ENCODE measurements around the gene TMEM123. TPM values are rescaled to one million over a fixed set of nuclear protein-coding genes. Genes with fewer than 3 reads are reported as not detected.
"Not testable (repeated sequence)": the region's sequence is repeated elsewhere in the genome, so short reads cannot be mapped to it uniquely, and the experiment has no call there.

Gene TMEM123
- total and polyA plus RNA-seq, 2 donors: 98.0 to 188 TPM

GRCh38 chr11:102384419-102385079 is 68.0 kb downstream of the TMEM123 start:
- Histone ChIP-seq H3K36me3 (ENCODE audit: insufficient read depth) (peaks cover 4% of the 10 kb centered on the region), H3K27ac (ENCODE audit: low read depth) (no peak overlapping the region), H3K4me3 (ENCODE audit: low read depth, low read length) (no peak overlapping the region), H3K4me1 (ENCODE audit: insufficient read depth) (no peaks in the 10 kb centered on the region)
- no peak for DNase-seq (ENCODE audit: extremely low spot score)
- 61% methylated on average over 15 of the region's 15 CpGs for WGBS

GRCh38 chr11:102383839-102384238 is 68.7 kb downstream of the TMEM123 start:
- 91% methylated on average over 3 of the region's 3 CpGs for WGBS
- no peak overlapping the region for H3K27ac ChIP-seq (ENCODE audit: low read depth)
- no peaks in the 10 kb centered on the region for H3K4me1 ChIP-seq (ENCODE audit: insufficient read depth)
- no peak for DNase-seq (ENCODE audit: extremely low spot score)
- H3K4me3 ChIP-seq (ENCODE audit: low read depth, low read length): no peak overlapping the region
- peaks cover 5% of the 10 kb centered on the region for H3K36me3 ChIP-seq (ENCODE audit: insufficient read depth)

GRCh38 chr11:102382384-102382783 is 70.2 kb downstream of the TMEM123 start:
- WGBS: 89% methylated on average over 3 of the region's 3 CpGs
- H3K4me1 ChIP-seq (ENCODE audit: insufficient read depth): no peaks in the 10 kb centered on the region
- no peak overlapping the region for H3K27ac ChIP-seq (ENCODE audit: low read depth)
- peaks cover 4% of the 10 kb centered on the region for H3K36me3 ChIP-seq (ENCODE audit: insufficient read depth)
- no peak for DNase-seq (ENCODE audit: extremely low spot score)
- no peak overlapping the region for H3K4me3 ChIP-seq (ENCODE audit: low read depth, low read length)

GRCh38 chr11:102378818-102379217 is 73.7 kb downstream of the TMEM123 start:
- Histone ChIP-seq H3K27ac (ENCODE audit: low read depth) (no peak overlapping the region), H3K4me3 (ENCODE audit: low read depth, low read length) (no peak overlapping the region), H3K36me3 (ENCODE audit: insufficient read depth) (peaks cover 4% of the 10 kb centered on the region), H3K4me1 (ENCODE audit: insufficient read depth) (no peaks in the 10 kb centered on the region)
- no peak for DNase-seq (ENCODE audit: extremely low spot score)

GRCh38 chr11:102377891-102378290 is 74.7 kb downstream of the TMEM123 start:
- H3K27ac ChIP-seq (ENCODE audit: low read depth): no peak overlapping the region

GRCh38 chr11:102375720-102376399 is 76.7 kb downstream of the TMEM123 start:
- H3K4me3 ChIP-seq (ENCODE audit: low read depth, low read length): no peak overlapping the region

More at GRCh38 chr11:102377891-102378290, 74.7 kb downstream of the TMEM123 start:
- H3K4me3 ChIP-seq (ENCODE audit: low read depth, low read length): no peak overlapping the region
- DNase-seq (ENCODE audit: extremely low spot score): no peak
- 77% methylated on average over 2 of the region's 2 CpGs for WGBS
- peaks cover 4% of the 10 kb centered on the region for H3K36me3 ChIP-seq (ENCODE audit: insufficient read depth)
- no peaks in the 10 kb centered on the region for H3K4me1 ChIP-seq (ENCODE audit: insufficient read depth)

GRCh38 chr11:102374633-102375424 is 77.7 kb downstream of the TMEM123 start:
- not testable (repeated sequence) for H3K4me3 ChIP-seq (ENCODE audit: low read depth, low read length); H3K36me3 ChIP-seq (ENCODE audit: insufficient read depth); DNase-seq (ENCODE audit: extremely low spot score); H3K4me1 ChIP-seq (ENCODE audit: insufficient read depth); H3K27ac ChIP-seq (ENCODE audit: low read depth)
- 85% methylated on average over 31 of the region's 31 CpGs for WGBS

More at GRCh38 chr11:102375720-102376399, 76.7 kb downstream of the TMEM123 start:
- no peak for DNase-seq (ENCODE audit: extremely low spot score)
- Histone ChIP-seq H3K36me3 (ENCODE audit: insufficient read depth) (peaks cover 4% of the 10 kb centered on the region), H3K4me1 (ENCODE audit: insufficient read depth) (no peaks in the 10 kb centered on the region), H3K27ac (ENCODE audit: low read depth) (no peak overlapping the region)
- 92% methylated on average over 5 of the region's 5 CpGs for WGBS

DNA sequence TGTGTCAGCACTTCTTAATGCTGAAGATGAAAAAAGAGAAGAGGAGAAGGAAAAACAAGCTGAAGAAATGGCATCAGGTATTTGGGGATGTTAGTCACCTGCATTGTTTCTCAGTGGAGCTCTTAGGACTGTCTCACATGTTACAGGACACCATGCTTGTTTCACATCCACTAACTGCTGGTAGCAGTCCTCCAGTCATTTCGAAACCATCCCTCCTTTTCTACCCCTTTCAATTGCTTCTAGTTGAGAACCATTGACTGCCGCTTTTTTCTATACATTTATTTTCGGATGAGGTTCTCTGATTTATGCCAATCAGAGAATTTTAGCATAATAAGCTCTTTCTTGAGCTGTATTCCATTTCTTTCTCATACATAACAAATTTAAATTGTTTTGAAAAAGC is 84.1 kb downstream of the TMEM123 start:
- WGBS: 91% methylated on average over 3 of the region's 3 CpGs
- no peaks in the 10 kb centered on the region for H3K4me1 ChIP-seq (ENCODE audit: insufficient read depth)
- DNase-seq (ENCODE audit: extremely low spot score): no peak
- peaks cover 3% of the 10 kb centered on the region for H3K36me3 ChIP-seq (ENCODE audit: insufficient read depth)
- H3K27ac ChIP-seq (ENCODE audit: low read depth): no peak overlapping the region
- H3K4me3 ChIP-seq (ENCODE audit: low read depth, low read length): no peak overlapping the region

- Histone ChIP-seq H3K4me1 (ENCODE audit: insufficient read depth) (no peaks in the 10 kb centered on the region), H3K36me3 (ENCODE audit: insufficient read depth) (peaks cover 3% of the 10 kb centered on the region), H3K4me3 (ENCODE audit: low read depth, low read length) (no peak overlapping the region), H3K27ac (ENCODE audit: low read depth) (no peak overlapping the region)
- 36% methylated on average over 6 of the region's 6 CpGs for WGBS
- no peak for DNase-seq (ENCODE audit: extremely low spot score)
Observed at GRCh38 chr11:102367364-102367763, 85.2 kb downstream of the TMEM123 start.

- no peak overlapping the region for H3K27ac ChIP-seq (ENCODE audit: low read depth)
- H3K4me3 ChIP-seq (ENCODE audit: low read depth, low read length): no peak overlapping the region
- H3K36me3 ChIP-seq (ENCODE audit: insufficient read depth): peaks cover 6% of the 10 kb centered on the region
- WGBS: 75% methylated on average over 1 of the region's 1 CpG
- no peaks in the 10 kb centered on the region for H3K4me1 ChIP-seq (ENCODE audit: insufficient read depth)
- no peak for DNase-seq (ENCODE audit: extremely low spot score)
Observed at GRCh38 chr11:102364991-102365390, 87.6 kb downstream of the TMEM123 start.

DNA sequence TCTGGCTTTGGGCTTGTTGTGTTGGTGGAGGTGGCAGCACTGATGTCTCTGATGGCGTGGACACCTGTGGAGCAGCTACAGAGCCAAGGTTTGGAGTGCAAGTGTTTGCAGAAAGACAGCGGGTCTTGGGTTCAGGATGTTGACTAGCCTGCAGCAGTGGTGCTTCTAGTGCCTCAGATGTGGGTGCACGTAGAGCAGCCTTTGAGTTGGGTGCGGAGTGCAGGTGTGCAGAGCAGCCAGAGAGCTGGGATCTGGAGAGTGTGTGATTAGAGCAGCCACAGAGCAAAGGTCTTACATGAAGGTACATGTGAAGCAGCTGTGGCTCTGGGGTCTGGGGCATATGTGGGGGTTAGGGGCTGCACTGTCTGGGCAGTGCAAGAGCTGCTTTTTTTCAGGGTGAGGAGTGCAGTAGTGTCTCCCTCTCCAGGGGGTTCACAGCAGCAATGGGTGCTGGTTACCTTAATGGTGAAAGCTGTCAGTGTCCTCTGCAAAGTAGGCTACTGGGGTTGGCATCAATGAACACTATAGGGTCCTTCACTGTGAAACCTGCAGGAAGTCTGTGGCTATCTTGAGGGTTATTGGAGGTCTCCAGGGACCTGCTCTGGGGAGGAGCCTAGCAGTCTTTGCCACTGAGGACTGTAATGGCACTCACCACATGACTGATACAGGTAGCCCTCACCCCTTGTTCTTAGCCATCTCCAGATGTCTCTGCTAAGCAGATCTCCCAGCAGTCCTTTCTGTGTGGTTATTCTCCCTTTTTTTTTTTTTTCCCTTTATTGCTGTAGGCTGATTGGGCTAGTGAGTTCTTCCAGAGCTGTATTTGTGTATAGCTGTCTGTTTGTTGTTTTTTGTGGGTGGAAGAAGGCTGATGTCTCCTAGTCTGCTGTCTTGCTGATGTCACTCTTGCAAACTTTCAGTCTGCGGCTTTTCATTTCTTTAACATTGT is 91.2 kb downstream of the TMEM123 start:
- H3K4me1 ChIP-seq (ENCODE audit: insufficient read depth): no peaks in the 10 kb centered on the region
- peaks cover 2% of the 10 kb centered on the region for H3K36me3 ChIP-seq (ENCODE audit: insufficient read depth)
- WGBS: 96% methylated on average over 5 of the region's 5 CpGs
- H3K4me3 ChIP-seq (ENCODE audit: low read depth, low read length): no peak overlapping the region
- no peak for DNase-seq (ENCODE audit: extremely low spot score)
- no peak overlapping the region for H3K27ac ChIP-seq (ENCODE audit: low read depth)

GRCh38 chr11:102360681-102361080 is 91.9 kb downstream of the TMEM123 start:
- Histone ChIP-seq H3K4me3 (ENCODE audit: low read depth, low read length) (no peak overlapping the region), H3K27ac (ENCODE audit: low read depth) (no peak overlapping the region), H3K36me3 (ENCODE audit: insufficient read depth) (peaks cover 2% of the 10 kb centered on the region), H3K4me1 (ENCODE audit: insufficient read depth) (no peaks in the 10 kb centered on the region)
- 94% methylated on average over 3 of the region's 3 CpGs for WGBS
- no peak for DNase-seq (ENCODE audit: extremely low spot score)

- DNase-seq (ENCODE audit: extremely low spot score): no peak
- no peaks in the 10 kb centered on the region for H3K4me1 ChIP-seq (ENCODE audit: insufficient read depth)
- WGBS: 86% methylated on average over 3 of the region's 3 CpGs
- no peak overlapping the region for H3K4me3 ChIP-seq (ENCODE audit: low read depth, low read length)
- no peak overlapping the region for H3K27ac ChIP-seq (ENCODE audit: low read depth)
- H3K36me3 ChIP-seq (ENCODE audit: insufficient read depth): peaks cover 2% of the 10 kb centered on the region
Observed at GRCh38 chr11:102359372-102359771, 93.2 kb downstream of the TMEM123 start.

Measured in urinary bladder (tissue), 4 donors.